Neutrophil (primary cell): ENCODE measurements around the gene LMF1.

Experiments
- H3K27ac ChIP-seq: fragments of 200-600 bp; sonication (generic); 2 replicates; pipeline ENCODE4 v1.5.1; 2016; ENCODE audit warnings: mild to moderate bottlenecking, moderate library complexity
- H3K27me3 ChIP-seq: fragments of 200-600 bp; sonication (generic); 2 replicates; pipeline ENCODE4 v1.6.0; 2016; ENCODE audit warnings: mild to moderate bottlenecking
- H3K36me3 ChIP-seq: fragments of 200-600 bp; sonication (generic); 2 replicates; pipeline ENCODE4 v1.5.1; 2017
- H3K4me1 ChIP-seq, 2 experiments: fragments of 200-600 bp in 1 of 2; sonication (generic) in 1 of 2; 1 replicate in 1 of 2; 2 replicates in 1 of 2; pipeline versions ENCODE4 v1.5.1 to v1.6.1; 2013 to 2016; ENCODE audit warnings: low read depth in 1 of 2, low read length in 1 of 2, mild to moderate bottlenecking in 1 of 2, moderate library complexity in 1 of 2; ENCODE audit not compliant: control insufficient read depth in 1 of 2, insufficient read depth in 1 of 2
- H3K4me3 ChIP-seq, 2 experiments: fragments of 200-600 bp in 1 of 2; sonication (generic) in 1 of 2; 1 replicate in 1 of 2; 2 replicates in 1 of 2; pipeline ENCODE4 v1.5.1; 2013 to 2016; ENCODE audit warnings: low read depth in 1 of 2, low read length in 1 of 2, mild to moderate bottlenecking in 1 of 2, moderate library complexity in 1 of 2
- H3K9me3 ChIP-seq: fragments of 200-600 bp; sonication (generic); 2 replicates; pipeline ENCODE4 v1.5.1; 2016
- CTCF ChIP-seq: fragments of 200-600 bp; sonication (generic); IDR thresholded peaks from 2 replicates; pipeline ENCODE4 v1.5.1; 2016; ENCODE audit warnings: antibody characterized with exemption

The LMF1 gene

GRCh38 chr16:931171-931570, 39.6 kb downstream of the LMF1 start:
- no peaks in the 10 kb centered on the region for H3K4me1 ChIP-seq
- no peaks in the 10 kb centered on the region for H3K27me3 ChIP-seq
- H3K9me3 ChIP-seq: peaks cover 4% of the 10 kb centered on the region
- no peak overlapping the region for H3K4me3 ChIP-seq
- no peak for TF ChIP-seq CTCF
- peaks cover 32% of the 10 kb centered on the region for H3K36me3 ChIP-seq
- no peak overlapping the region for H3K27ac ChIP-seq

- Histone ChIP-seq H3K27ac (no peak overlapping the region), H3K4me3 (no peak overlapping the region), H3K27me3 (no peaks in the 10 kb centered on the region), H3K9me3 (peaks cover 4% of the 10 kb centered on the region), H3K36me3 (peaks cover 32% of the 10 kb centered on the region), H3K4me1 (no peaks in the 10 kb centered on the region)
- no peak for TF ChIP-seq CTCF
Observed at GRCh38 chr16:930511-930910, 40.3 kb downstream of the LMF1 start.

GRCh38 chr16:930076-930475, 40.7 kb downstream of the LMF1 start:
- H3K36me3 ChIP-seq: peaks cover 32% of the 10 kb centered on the region
- H3K4me3 ChIP-seq: no peak overlapping the region
- no peaks in the 10 kb centered on the region for H3K4me1 ChIP-seq
- no peak overlapping the region for H3K27ac ChIP-seq
- TF ChIP-seq CTCF: no peak
- no peaks in the 10 kb centered on the region for H3K27me3 ChIP-seq
- peaks cover 4% of the 10 kb centered on the region for H3K9me3 ChIP-seq

GRCh38 chr16:929227-930073, 41.3 kb downstream of the LMF1 start:
- Histone ChIP-seq H3K36me3 (peaks cover 32% of the 10 kb centered on the region), H3K4me3 (no peak overlapping the region), H3K4me1 (no peaks in the 10 kb centered on the region), H3K27me3 (no peaks in the 10 kb centered on the region), H3K9me3 (peaks cover 4% of the 10 kb centered on the region), H3K27ac (no peak overlapping the region)
- no peak for TF ChIP-seq CTCF

- Histone ChIP-seq H3K4me1 (no peaks in the 10 kb centered on the region), H3K4me3 (no peak overlapping the region), H3K36me3 (peaks cover 27% of the 10 kb centered on the region), H3K9me3 (peaks cover 4% of the 10 kb centered on the region), H3K27ac (no peak overlapping the region), H3K27me3 (no peaks in the 10 kb centered on the region)
- no peak for TF ChIP-seq CTCF
Observed at GRCh38 chr16:928526-928925, 42.3 kb downstream of the LMF1 start.
